Transverse colon (tissue), 4 donors: ENCODE measurements around the gene CD96.

Source experiments
- EP300 ChIP-seq: sonication (generic); formaldehyde crosslinking; IDR thresholded peaks from one replicate; pipeline ENCODE4 v1.6.1; 2017; ENCODE audit warnings: antibody characterized with exemption, low read depth
- POLR2AphosphoS5 ChIP-seq, 3 donors: sonication (generic); formaldehyde crosslinking; IDR thresholded peaks; one replicate each; pipeline ENCODE4 v1.6.1; 2016; ENCODE audit warnings: antibody characterized with exemption in 3 of 3
- TF ChIP-seq, protein P1 (sequence below), 5 experiments: fragments of 200-600 bp in 3 of 5; fragments of 450-650 bp in 2 of 5; sonication (generic) in 3 of 5; IDR thresholded peaks; 1 replicate in 2 of 5; 2 replicates in 3 of 5; pipeline ENCODE4 v1.5.1; 2016 to 2017; ENCODE audit warnings: antibody characterized with exemption in 5 of 5, inconsistent platforms in 3 of 5, mild to moderate bottlenecking in 2 of 5, moderate library complexity in 1 of 5

DNA sequence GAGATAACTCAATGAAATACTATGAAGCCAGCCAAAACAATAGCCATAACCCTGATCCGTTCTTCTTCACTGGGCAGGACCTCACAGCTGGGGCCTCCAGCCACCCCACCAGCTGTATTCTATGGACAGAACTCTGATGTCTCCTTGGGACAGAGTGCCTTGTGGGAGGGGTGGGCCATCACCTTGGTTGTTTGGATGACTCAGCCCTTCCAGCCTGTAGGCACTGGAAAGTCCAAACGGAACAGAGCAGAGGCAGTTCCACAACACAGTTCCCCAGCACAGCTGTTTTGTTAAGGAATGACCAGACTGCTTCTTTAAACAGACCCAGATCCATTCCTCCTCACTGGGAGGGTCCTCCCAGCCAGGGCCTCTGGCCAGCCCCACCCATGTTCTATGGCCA is 85.1 kb downstream of the CD96 start:
- no peak for TF ChIP-seq EP300
- TF ChIP-seq, protein P1, sequence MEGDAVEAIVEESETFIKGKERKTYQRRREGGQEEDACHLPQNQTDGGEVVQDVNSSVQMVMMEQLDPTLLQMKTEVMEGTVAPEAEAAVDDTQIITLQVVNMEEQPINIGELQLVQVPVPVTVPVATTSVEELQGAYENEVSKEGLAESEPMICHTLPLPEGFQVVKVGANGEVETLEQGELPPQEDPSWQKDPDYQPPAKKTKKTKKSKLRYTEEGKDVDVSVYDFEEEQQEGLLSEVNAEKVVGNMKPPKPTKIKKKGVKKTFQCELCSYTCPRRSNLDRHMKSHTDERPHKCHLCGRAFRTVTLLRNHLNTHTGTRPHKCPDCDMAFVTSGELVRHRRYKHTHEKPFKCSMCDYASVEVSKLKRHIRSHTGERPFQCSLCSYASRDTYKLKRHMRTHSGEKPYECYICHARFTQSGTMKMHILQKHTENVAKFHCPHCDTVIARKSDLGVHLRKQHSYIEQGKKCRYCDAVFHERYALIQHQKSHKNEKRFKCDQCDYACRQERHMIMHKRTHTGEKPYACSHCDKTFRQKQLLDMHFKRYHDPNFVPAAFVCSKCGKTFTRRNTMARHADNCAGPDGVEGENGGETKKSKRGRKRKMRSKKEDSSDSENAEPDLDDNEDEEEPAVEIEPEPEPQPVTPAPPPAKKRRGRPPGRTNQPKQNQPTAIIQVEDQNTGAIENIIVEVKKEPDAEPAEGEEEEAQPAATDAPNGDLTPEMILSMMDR (IDR thresholded peaks at IDR 0.05) = no peak
- no peak for TF ChIP-seq POLR2AphosphoS5 (IDR thresholded peaks at IDR 0.05)
